Gastroesophageal sphincter (tissue), 4 donors: Measurements from ENCODE around the gene COG5. TPM values are rescaled to one million over a fixed set of nuclear protein-coding genes. Genes with fewer than 3 reads are reported as not detected.

ENCODE experiments used
- ATAC-seq: fragments of 150-250 bp; one replicate; pipeline ENCODE4 v1.9.1; 2016; ENCODE audit warnings: mild to moderate bottlenecking, moderate library complexity
- H3K27ac ChIP-seq, 4 donors: fragments of 200-600 bp; sonication (generic) in 3 of 4; 1 replicate in 3 of 4; 2 replicates in 1 of 4; pipeline ENCODE4 v1.5.1; 2016 to 2019
- H3K27me3 ChIP-seq: fragments of 200-600 bp; sonication (generic); one replicate; pipeline ENCODE4 v1.5.1; 2019
- H3K36me3 ChIP-seq, 2 donors: fragments of 200-600 bp; sonication (generic); one replicate each; pipeline ENCODE4 v1.5.1; 2019; ENCODE audit warnings: control low read depth in 1 of 2
- H3K4me1 ChIP-seq, 3 donors: fragments of 200-600 bp; sonication (generic); 1 replicate in 2 of 3; 2 replicates in 1 of 3; pipeline ENCODE4 v1.5.1; 2016 to 2019; ENCODE audit warnings: control low read depth in 2 of 3
- H3K4me3 ChIP-seq, 2 donors: fragments of 200-600 bp; sonication (generic); one replicate each; pipeline ENCODE4 v1.5.1; 2019; ENCODE audit warnings: mild to moderate bottlenecking in 1 of 2, moderate library complexity in 1 of 2
- H3K9me3 ChIP-seq, 3 donors: fragments of 200-600 bp; sonication (generic); one replicate each; pipeline ENCODE4 v1.5.1; 2017 to 2019; ENCODE audit warnings: control low read depth in 2 of 3
- CTCF ChIP-seq, 4 experiments: fragments of 200-600 bp in 2 of 4; fragments of 450-650 bp in 2 of 4; sonication (generic) in 1 of 4; IDR thresholded peaks; one replicate each; pipeline ENCODE4 v1.5.1; 2017 to 2019; ENCODE audit warnings: antibody characterized with exemption in 4 of 4, mild to moderate bottlenecking in 2 of 4, moderate library complexity in 2 of 4
- EP300 ChIP-seq: sonication (generic); formaldehyde crosslinking; IDR thresholded peaks from one replicate; pipeline ENCODE4 v1.6.1; 2017; ENCODE audit warnings: antibody characterized with exemption, mild to moderate bottlenecking
- POLR2A ChIP-seq, 2 donors: fragments of 450-650 bp; IDR thresholded peaks; one replicate each; pipeline ENCODE4 v1.6.1; 2017; ENCODE audit warnings: antibody characterized with exemption in 2 of 2, mild to moderate bottlenecking in 2 of 2, moderate library complexity in 1 of 2
- POLR2AphosphoS5 ChIP-seq: sonication (generic); formaldehyde crosslinking; IDR thresholded peaks from one replicate; pipeline ENCODE4 v1.6.1; 2017; ENCODE audit warnings: antibody characterized with exemption
- WGBS, 2 donors: methylation state at CpG; one replicate each; pipeline ENCODE4 v1.1.5; 2018; ENCODE audit warnings: low coverage in 1 of 2; 5-methylcytosine and 5-hydroxymethylcytosine counted together
- total RNA-seq, 4 donors: library from RNA; depleted of rRNA; stranded (reverse); fragments of >200 nt; gene quantifications; one replicate each; pipeline ENCODE4 v1.1.0, GENCODE V29; 2016

The COG5 gene
- total RNA-seq, 4 donors from 2014 or later = 31.6 to 50.4 (median 41.1) TPM

- Histone ChIP-seq H3K4me1 (no peaks in the 10 kb centered on the region), H3K27me3 (no peaks in the 10 kb centered on the region), H3K4me3 (no peak overlapping the region), H3K36me3 (peaks cover 0 to 6% of the 10 kb centered on the region in 2 donors), H3K9me3 (no peaks in the 10 kb centered on the region), H3K27ac (no peak overlapping the region)
- TF ChIP-seq CTCF (IDR thresholded peaks at IDR 0.05) (no peak), EP300 (no peak), POLR2A (IDR thresholded peaks at IDR 0.05) (no peak), POLR2AphosphoS5 (no peak)
- WGBS, 2 donors = 68 to 73% methylated on average over 1 of the region's 1 CpG
- ATAC-seq = no peak
Measured at GRCh38 chr7:107394831-107395230, 168.9 kb downstream of the COG5 start.

GRCh38 chr7:107394276-107394675 lies 169.4 kb downstream of the COG5 start:
- H3K27ac ChIP-seq = no peak overlapping the region
- peaks cover 0 to 6% of the 10 kb centered on the region in 2 donors for H3K36me3 ChIP-seq
- H3K9me3 ChIP-seq = no peaks in the 10 kb centered on the region
- no peaks in the 10 kb centered on the region for H3K27me3 ChIP-seq
- no peak for TF ChIP-seq POLR2A (IDR thresholded peaks at IDR 0.05)
- no peak for TF ChIP-seq CTCF (IDR thresholded peaks at IDR 0.05)
- no peak for TF ChIP-seq POLR2AphosphoS5
- no peak for TF ChIP-seq EP300
- no peak overlapping the region for H3K4me3 ChIP-seq
- 57 to 88% methylated on average over 1 of the region's 1 CpG for WGBS, 2 donors
- H3K4me1 ChIP-seq = no peaks in the 10 kb centered on the region
- no peak for ATAC-seq

GRCh38 chr7:107392830-107393229 lies 170.9 kb downstream of the COG5 start:
- TF ChIP-seq EP300 (no peak), POLR2A (IDR thresholded peaks at IDR 0.05) (no peak), CTCF (IDR thresholded peaks at IDR 0.05) (no peak), POLR2AphosphoS5 (no peak)
- H3K36me3 ChIP-seq = peaks cover 0 to 6% of the 10 kb centered on the region in 2 donors
- no peak for ATAC-seq
- no peak overlapping the region for H3K27ac ChIP-seq
- WGBS, 2 donors = 88 to 93% methylated on average over 3 of the region's 3 CpGs
- H3K9me3 ChIP-seq = no peaks in the 10 kb centered on the region
- no peaks in the 10 kb centered on the region for H3K4me1 ChIP-seq
- no peaks in the 10 kb centered on the region for H3K27me3 ChIP-seq
- H3K4me3 ChIP-seq = no peak overlapping the region

- H3K4me1 ChIP-seq = peaks cover 0 to 9% (median 0%) of the 10 kb centered on the region in 3 donors
- H3K36me3 ChIP-seq = peaks cover 0 to 6% of the 10 kb centered on the region in 2 donors
- ATAC-seq = no peak
- 68 to 70% methylated on average over 3 to 8 of the region's 8 CpGs for WGBS, 2 donors
- H3K27me3 ChIP-seq = no peaks in the 10 kb centered on the region
- H3K27ac ChIP-seq = no peak overlapping the region
- no peak overlapping the region for H3K4me3 ChIP-seq
- TF ChIP-seq EP300 (no peak), CTCF (IDR thresholded peaks at IDR 0.05) (no peak), POLR2AphosphoS5 (no peak), POLR2A (IDR thresholded peaks at IDR 0.05) (no peak)
- no peaks in the 10 kb centered on the region for H3K9me3 ChIP-seq
Measured at GRCh38 chr7:107390916-107391315, 172.8 kb downstream of the COG5 start.

GRCh38 chr7:107388604-107389003 lies 175.1 kb downstream of the COG5 start:
- no peak for ATAC-seq
- peaks cover 0 to 9% (median 0%) of the 10 kb centered on the region in 3 donors for H3K4me1 ChIP-seq
- TF ChIP-seq EP300 (no peak), CTCF (IDR thresholded peaks at IDR 0.05) (no peak), POLR2AphosphoS5 (no peak), POLR2A (IDR thresholded peaks at IDR 0.05) (no peak)
- H3K27ac ChIP-seq = no peak overlapping the region
- no peak overlapping the region for H3K4me3 ChIP-seq
- peaks cover 0 to 6% of the 10 kb centered on the region in 2 donors for H3K36me3 ChIP-seq
- H3K27me3 ChIP-seq = no peaks in the 10 kb centered on the region
- no peaks in the 10 kb centered on the region for H3K9me3 ChIP-seq
- WGBS, 2 donors = 92 to 95% methylated on average over 4 to 5 of the region's 8 CpGs
